Epithelial cell of proximal tubule (primary cell): ENCODE data around the gene FCER1G. TPM values are rescaled to one million over a fixed set of nuclear protein-coding genes. Genes with fewer than 3 reads are reported as not detected.

Experiments
- DNase-seq: peaks from one replicate; pipeline ENCODE4 v3.0.0-alpha.2; 2011; ENCODE audit warnings: low read depth
- H3K4me3 ChIP-seq: 2 replicates; pipeline ENCODE4 v1.5.1; 2011; ENCODE audit warnings: low read depth, mild to moderate bottlenecking, low read length
- CTCF ChIP-seq: conservative IDR thresholded peaks from 2 replicates; pipeline ENCODE4 v1.5.1; 2012; ENCODE audit warnings: low read depth, mild to moderate bottlenecking, low read length
- total RNA-seq: library from RNA; depleted of rRNA; stranded (reverse); fragments of >200 nt; gene quantifications from 2 replicates; pipeline ENCODE4 v1.2.3, GENCODE V29; 2015

FCER1G gene
- total RNA-seq, 1 donor from 2014 or later, result not detected

- TF ChIP-seq CTCF, result no peak
- H3K4me3 ChIP-seq, result no peak overlapping the region
- no peak for DNase-seq
Observed at GRCh38 chr1:161185732-161186311, 29.3 kb upstream of the FCER1G start.

GRCh38 chr1:161187311-161187710, 27.8 kb upstream of the FCER1G start:
- no peak overlapping the region for H3K4me3 ChIP-seq
- no peak for TF ChIP-seq CTCF
- DNase-seq, result no peak

- H3K4me3 ChIP-seq, result no peak overlapping the region
- TF ChIP-seq CTCF, result no peak
- DNase-seq, result no peak
Observed at GRCh38 chr1:161188381-161188780, 26.7 kb upstream of the FCER1G start.

GRCh38 chr1:161189036-161189435, 26.1 kb upstream of the FCER1G start:
- no peak for DNase-seq
- no peak for TF ChIP-seq CTCF
- no peak overlapping the region for H3K4me3 ChIP-seq

GRCh38 chr1:161190962-161191521, 24.1 kb upstream of the FCER1G start:
- DNase-seq, result no peak
- no peak overlapping the region for H3K4me3 ChIP-seq
- TF ChIP-seq CTCF, result no peak

GRCh38 chr1:161191971-161192370, 23.1 kb upstream of the FCER1G start:
- no peak for TF ChIP-seq CTCF
- DNase-seq, result no peak
- H3K4me3 ChIP-seq, result no peak overlapping the region
